ENCODE measurements around the gene RUFY1.

The RUFY1 gene

GRCh38 chr5:179599100-179599499 lies 48.7 kb downstream of the RUFY1 start:
- Histone ChIP-seq H3K9ac (ENCODE audit: low read length) (no peak overlapping the region), H3F3A (ENCODE audit: insufficient read depth, low read length) (no peaks in the 10 kb centered on the region), H3K9me2 (ENCODE audit: low read depth, low read length) (no peaks in the 10 kb centered on the region), H3K4me3 (ENCODE audit: low read depth, low read length, poor library complexity, severe bottlenecking) (no peak overlapping the region), H3K9me3 (ENCODE audit: low read length) (no peaks in the 10 kb centered on the region), H3K4me1 (ENCODE audit: insufficient read depth, low read length, severe bottlenecking) (no peaks in the 10 kb centered on the region), H4K20me1 (ENCODE audit: insufficient read depth, low read length) (no peaks in the 10 kb centered on the region), H2AFZ (ENCODE audit: low read length) (no peak overlapping the region), H3K27ac (ENCODE audit: low read depth, low read length, poor library complexity, severe bottlenecking) (no peak overlapping the region), H3K27me3 (ENCODE audit: insufficient read depth, low read length) (no peaks in the 10 kb centered on the region), H3K4me2 (ENCODE audit: low read length) (no peak overlapping the region), H3K36me3 (ENCODE audit: insufficient read depth, low read length) (peaks cover 80% of the 10 kb centered on the region), H3K79me2 (ENCODE audit: insufficient read depth, low read length) (no peaks in the 10 kb centered on the region)
- no peak for TF ChIP-seq EZH2 (IDR thresholded peaks at IDR 0.05; ENCODE audit: borderline replicate concordance, low read length)
- TF ChIP-seq CTCF (IDR thresholded peaks at IDR 0.05; ENCODE audit: low read length): no peak

GRCh38 chr5:179599566-179599965 lies 49.2 kb downstream of the RUFY1 start:
- Histone ChIP-seq H3F3A (ENCODE audit: insufficient read depth, low read length) (no peaks in the 10 kb centered on the region), H3K79me2 (ENCODE audit: insufficient read depth, low read length) (no peaks in the 10 kb centered on the region), H3K4me3 (ENCODE audit: low read depth, low read length, poor library complexity, severe bottlenecking) (no peak overlapping the region), H3K4me2 (ENCODE audit: low read length) (no peak overlapping the region), H3K9me2 (ENCODE audit: low read depth, low read length) (no peaks in the 10 kb centered on the region), H2AFZ (ENCODE audit: low read length) (no peak overlapping the region), H3K36me3 (ENCODE audit: insufficient read depth, low read length) (peaks cover 80% of the 10 kb centered on the region), H3K27me3 (ENCODE audit: insufficient read depth, low read length) (no peaks in the 10 kb centered on the region), H4K20me1 (ENCODE audit: insufficient read depth, low read length) (no peaks in the 10 kb centered on the region), H3K9ac (ENCODE audit: low read length) (no peak overlapping the region), H3K9me3 (ENCODE audit: low read length) (no peaks in the 10 kb centered on the region), H3K4me1 (ENCODE audit: insufficient read depth, low read length, severe bottlenecking) (no peaks in the 10 kb centered on the region), H3K27ac (ENCODE audit: low read depth, low read length, poor library complexity, severe bottlenecking) (no peak overlapping the region)
- TF ChIP-seq CTCF (IDR thresholded peaks at IDR 0.05; ENCODE audit: low read length): no peak

GRCh38 chr5:179599973-179600372 lies 49.6 kb downstream of the RUFY1 start:
- H3K27me3 ChIP-seq (ENCODE audit: insufficient read depth, low read length): no peaks in the 10 kb centered on the region
- no peaks in the 10 kb centered on the region for H3K4me1 ChIP-seq (ENCODE audit: insufficient read depth, low read length, severe bottlenecking)
- H3K9me2 ChIP-seq (ENCODE audit: low read depth, low read length): no peaks in the 10 kb centered on the region
- H3K4me3 ChIP-seq (ENCODE audit: low read depth, low read length, poor library complexity, severe bottlenecking): no peak overlapping the region
- H3K9me3 ChIP-seq (ENCODE audit: low read length): no peaks in the 10 kb centered on the region
- no peak overlapping the region for H3K9ac ChIP-seq (ENCODE audit: low read length)
- no peaks in the 10 kb centered on the region for H4K20me1 ChIP-seq (ENCODE audit: insufficient read depth, low read length)
- H2AFZ ChIP-seq (ENCODE audit: low read length): no peak overlapping the region
- peaks cover 76% of the 10 kb centered on the region for H3K36me3 ChIP-seq (ENCODE audit: insufficient read depth, low read length)
- H3K4me2 ChIP-seq (ENCODE audit: low read length): no peak overlapping the region
- TF ChIP-seq CTCF (IDR thresholded peaks at IDR 0.05; ENCODE audit: low read length) (no peak), EZH2 (IDR thresholded peaks at IDR 0.05; ENCODE audit: borderline replicate concordance, low read length) (no peak)
- no peaks in the 10 kb centered on the region for H3F3A ChIP-seq (ENCODE audit: insufficient read depth, low read length)
- no peak overlapping the region for H3K27ac ChIP-seq (ENCODE audit: low read depth, low read length, poor library complexity, severe bottlenecking)
- no peaks in the 10 kb centered on the region for H3K79me2 ChIP-seq (ENCODE audit: insufficient read depth, low read length)

All from OCI-LY1 (cell line).